ENCODE results near the gene UHRF1. TPM values are rescaled to one million over a fixed set of nuclear protein-coding genes. Genes with fewer than 3 reads are reported as not detected.

Gene UHRF1
- total and polyA plus RNA-seq, 2 of the 13 experiments (the other 11 are each of a cell fraction or from before 2014, with no cell fraction given), result 6.8 to 78.4 TPM

DNA sequence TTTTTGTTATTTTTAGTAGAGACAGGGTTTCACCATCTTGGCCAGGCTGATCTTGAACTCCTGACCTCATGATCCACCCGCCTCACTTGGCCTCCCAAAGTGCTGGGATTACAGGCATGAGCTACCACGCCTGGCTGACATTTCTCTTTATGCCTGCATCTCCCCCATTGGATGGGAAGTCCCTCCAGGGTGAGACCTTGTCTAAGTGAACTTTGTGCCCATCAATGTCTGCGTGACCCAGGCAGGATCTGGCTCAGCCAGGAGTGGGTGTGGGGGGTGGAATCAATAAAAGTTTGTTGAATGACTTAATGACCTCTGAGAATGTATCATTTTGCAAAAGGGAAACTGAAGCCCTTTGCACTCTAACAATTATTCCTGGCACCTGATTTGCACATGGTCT is 4.8 kb upstream of the UHRF1 start (continued):
- TF ChIP-seq MIER3 (CRISPR knock-in tag; IDR thresholded peaks at IDR 0.05; ENCODE audit: borderline replicate concordance) (peak; percentile 64; the same call in 1 of the 2 replicates), ZNF333 (CRISPR knock-in tag; IDR thresholded peaks at IDR 0.05; ENCODE audit: borderline replicate concordance) (no peak), ZNF724P (CRISPR knock-in tag; IDR thresholded peaks at IDR 0.05; ENCODE audit: borderline replicate concordance) (no peak), ZNF253 (CRISPR knock-in tag; IDR thresholded peaks at IDR 0.05; ENCODE audit: borderline replicate concordance) (no peak), KLF16 (CRISPR knock-in tag; IDR thresholded peaks at IDR 0.05) (no peak), XRCC5 (optimal IDR thresholded peaks at IDR 0.05; ENCODE audit: low read length) (no peak), PHB2 (IDR thresholded peaks at IDR 0.05; ENCODE audit: partially characterized antibody) (no peak), ARNT (IDR thresholded peaks at IDR 0.05) (no peak), ZFP37 (CRISPR knock-in tag; IDR thresholded peaks at IDR 0.05; ENCODE audit: borderline replicate concordance) (no peak), MEIS2 (CRISPR knock-in tag; IDR thresholded peaks at IDR 0.05) (no peak), TBP (CRISPR knock-in tag; IDR thresholded peaks at IDR 0.05) (no peak)
- TF ChIP-seq, protein P1, sequence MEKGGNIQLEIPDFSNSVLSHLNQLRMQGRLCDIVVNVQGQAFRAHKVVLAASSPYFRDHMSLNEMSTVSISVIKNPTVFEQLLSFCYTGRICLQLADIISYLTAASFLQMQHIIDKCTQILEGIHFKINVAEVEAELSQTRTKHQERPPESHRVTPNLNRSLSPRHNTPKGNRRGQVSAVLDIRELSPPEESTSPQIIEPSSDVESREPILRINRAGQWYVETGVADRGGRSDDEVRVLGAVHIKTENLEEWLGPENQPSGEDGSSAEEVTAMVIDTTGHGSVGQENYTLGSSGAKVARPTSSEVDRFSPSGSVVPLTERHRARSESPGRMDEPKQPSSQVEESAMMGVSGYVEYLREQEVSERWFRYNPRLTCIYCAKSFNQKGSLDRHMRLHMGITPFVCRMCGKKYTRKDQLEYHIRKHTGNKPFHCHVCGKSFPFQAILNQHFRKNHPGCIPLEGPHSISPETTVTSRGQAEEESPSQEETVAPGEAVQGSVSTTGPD (CRISPR knock-in tag; IDR thresholded peaks at IDR 0.05), result 0 out of 2 replicates have a peak, but pooled peaks have one; percentile 52
- TF ChIP-seq, protein P2, sequence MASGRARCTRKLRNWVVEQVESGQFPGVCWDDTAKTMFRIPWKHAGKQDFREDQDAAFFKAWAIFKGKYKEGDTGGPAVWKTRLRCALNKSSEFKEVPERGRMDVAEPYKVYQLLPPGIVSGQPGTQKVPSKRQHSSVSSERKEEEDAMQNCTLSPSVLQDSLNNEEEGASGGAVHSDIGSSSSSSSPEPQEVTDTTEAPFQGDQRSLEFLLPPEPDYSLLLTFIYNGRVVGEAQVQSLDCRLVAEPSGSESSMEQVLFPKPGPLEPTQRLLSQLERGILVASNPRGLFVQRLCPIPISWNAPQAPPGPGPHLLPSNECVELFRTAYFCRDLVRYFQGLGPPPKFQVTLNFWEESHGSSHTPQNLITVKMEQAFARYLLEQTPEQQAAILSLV (CRISPR knock-in tag; IDR thresholded peaks at IDR 0.05; ENCODE audit: borderline replicate concordance), result no peak
- TF ChIP-seq, protein P3, sequence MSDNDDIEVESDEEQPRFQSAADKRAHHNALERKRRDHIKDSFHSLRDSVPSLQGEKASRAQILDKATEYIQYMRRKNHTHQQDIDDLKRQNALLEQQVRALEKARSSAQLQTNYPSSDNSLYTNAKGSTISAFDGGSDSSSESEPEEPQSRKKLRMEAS (IDR thresholded peaks at IDR 0.05), result 0 out of 2 replicates have a peak, but pooled peaks have one; percentile 3
- TF ChIP-seq, protein P4, sequence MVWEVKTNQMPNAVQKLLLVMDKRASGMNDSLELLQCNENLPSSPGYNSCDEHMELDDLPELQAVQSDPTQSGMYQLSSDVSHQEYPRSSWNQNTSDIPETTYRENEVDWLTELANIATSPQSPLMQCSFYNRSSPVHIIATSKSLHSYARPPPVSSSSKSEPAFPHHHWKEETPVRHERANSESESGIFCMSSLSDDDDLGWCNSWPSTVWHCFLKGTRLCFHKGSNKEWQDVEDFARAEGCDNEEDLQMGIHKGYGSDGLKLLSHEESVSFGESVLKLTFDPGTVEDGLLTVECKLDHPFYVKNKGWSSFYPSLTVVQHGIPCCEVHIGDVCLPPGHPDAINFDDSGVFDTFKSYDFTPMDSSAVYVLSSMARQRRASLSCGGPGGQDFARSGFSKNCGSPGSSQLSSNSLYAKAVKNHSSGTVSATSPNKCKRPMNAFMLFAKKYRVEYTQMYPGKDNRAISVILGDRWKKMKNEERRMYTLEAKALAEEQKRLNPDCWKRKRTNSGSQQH (CRISPR knock-in tag; IDR thresholded peaks at IDR 0.05; ENCODE audit: low read depth), result no peak
- TF ChIP-seq, protein P5, sequence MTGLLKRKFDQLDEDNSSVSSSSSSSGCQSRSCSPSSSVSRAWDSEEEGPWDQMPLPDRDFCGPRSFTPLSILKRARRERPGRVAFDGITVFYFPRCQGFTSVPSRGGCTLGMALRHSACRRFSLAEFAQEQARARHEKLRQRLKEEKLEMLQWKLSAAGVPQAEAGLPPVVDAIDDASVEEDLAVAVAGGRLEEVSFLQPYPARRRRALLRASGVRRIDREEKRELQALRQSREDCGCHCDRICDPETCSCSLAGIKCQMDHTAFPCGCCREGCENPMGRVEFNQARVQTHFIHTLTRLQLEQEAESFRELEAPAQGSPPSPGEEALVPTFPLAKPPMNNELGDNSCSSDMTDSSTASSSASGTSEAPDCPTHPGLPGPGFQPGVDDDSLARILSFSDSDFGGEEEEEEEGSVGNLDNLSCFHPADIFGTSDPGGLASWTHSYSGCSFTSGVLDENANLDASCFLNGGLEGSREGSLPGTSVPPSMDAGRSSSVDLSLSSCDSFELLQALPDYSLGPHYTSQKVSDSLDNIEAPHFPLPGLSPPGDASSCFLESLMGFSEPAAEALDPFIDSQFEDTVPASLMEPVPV (CRISPR knock-in tag; IDR thresholded peaks at IDR 0.05), result no peak
- TF ChIP-seq, protein P6, sequence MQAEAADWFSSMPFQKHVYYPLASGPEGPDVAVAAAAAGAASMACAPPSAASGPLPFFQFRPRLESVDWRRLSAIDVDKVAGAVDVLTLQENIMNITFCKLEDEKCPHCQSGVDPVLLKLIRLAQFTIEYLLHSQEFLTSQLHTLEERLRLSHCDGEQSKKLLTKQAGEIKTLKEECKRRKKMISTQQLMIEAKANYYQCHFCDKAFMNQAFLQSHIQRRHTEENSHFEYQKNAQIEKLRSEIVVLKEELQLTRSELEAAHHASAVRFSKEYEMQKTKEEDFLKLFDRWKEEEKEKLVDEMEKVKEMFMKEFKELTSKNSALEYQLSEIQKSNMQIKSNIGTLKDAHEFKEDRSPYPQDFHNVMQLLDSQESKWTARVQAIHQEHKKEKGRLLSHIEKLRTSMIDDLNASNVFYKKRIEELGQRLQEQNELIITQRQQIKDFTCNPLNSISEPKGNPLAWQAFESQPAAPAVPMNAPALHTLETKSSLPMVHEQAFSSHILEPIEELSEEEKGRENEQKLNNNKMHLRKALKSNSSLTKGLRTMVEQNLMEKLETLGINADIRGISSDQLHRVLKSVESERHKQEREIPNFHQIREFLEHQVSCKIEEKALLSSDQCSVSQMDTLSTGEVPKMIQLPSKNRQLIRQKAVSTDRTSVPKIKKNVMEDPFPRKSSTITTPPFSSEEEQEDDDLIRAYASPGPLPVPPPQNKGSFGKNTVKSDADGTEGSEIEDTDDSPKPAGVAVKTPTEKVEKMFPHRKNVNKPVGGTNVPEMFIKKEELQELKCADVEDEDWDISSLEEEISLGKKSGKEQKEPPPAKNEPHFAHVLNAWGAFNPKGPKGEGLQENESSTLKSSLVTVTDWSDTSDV (CRISPR knock-in tag; IDR thresholded peaks at IDR 0.05), result no peak
